Gastroesophageal sphincter (tissue), 3 donors: ENCODE results near the gene PRF1.
"Not testable (repeated sequence)": the region's sequence is repeated elsewhere in the genome, so short reads cannot be mapped to it uniquely, and the experiment has no call there.

Experiments used
- EP300 ChIP-seq: sonication (generic); formaldehyde crosslinking; IDR thresholded peaks from one replicate; pipeline ENCODE4 v1.6.1; 2017; ENCODE audit warnings: antibody characterized with exemption, mild to moderate bottlenecking
- POLR2A ChIP-seq, 2 donors: fragments of 450-650 bp; IDR thresholded peaks; one replicate each; pipeline ENCODE4 v1.6.1; 2017; ENCODE audit warnings: antibody characterized with exemption in 2 of 2, mild to moderate bottlenecking in 2 of 2, moderate library complexity in 1 of 2
- POLR2AphosphoS5 ChIP-seq: sonication (generic); formaldehyde crosslinking; IDR thresholded peaks from one replicate; pipeline ENCODE4 v1.6.1; 2017; ENCODE audit warnings: antibody characterized with exemption
- TF ChIP-seq, protein P1 (sequence below), 4 experiments: fragments of 200-600 bp in 2 of 4; fragments of 450-650 bp in 2 of 4; sonication (generic) in 1 of 4; IDR thresholded peaks; one replicate each; pipeline ENCODE4 v1.5.1; 2017 to 2019; ENCODE audit warnings: antibody characterized with exemption in 4 of 4, mild to moderate bottlenecking in 2 of 4, moderate library complexity in 2 of 4

DNA sequence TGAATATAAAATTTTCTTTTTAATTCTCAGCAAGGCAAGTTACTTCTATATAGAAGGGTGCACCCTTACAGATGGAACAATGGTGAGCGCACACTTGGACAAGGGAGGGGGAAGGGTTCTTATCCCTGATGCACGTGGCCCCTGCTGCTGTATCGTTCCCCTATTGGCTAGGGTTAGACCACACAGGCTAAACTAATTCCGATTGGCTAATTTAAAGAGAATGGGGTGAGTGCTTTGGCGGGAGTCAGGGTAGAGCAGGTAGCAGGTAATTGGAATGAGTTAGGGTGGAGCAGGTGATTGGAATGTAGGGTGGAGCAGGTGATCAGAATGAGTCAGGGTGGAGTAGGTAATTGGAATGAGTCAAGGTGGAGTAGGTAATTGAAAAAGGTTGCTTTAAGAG lies 32.0 kb upstream of the PRF1 start:
- not testable (repeated sequence) for TF ChIP-seq EP300; POLR2A (IDR thresholded peaks at IDR 0.05); POLR2AphosphoS5
- TF ChIP-seq, protein P1, sequence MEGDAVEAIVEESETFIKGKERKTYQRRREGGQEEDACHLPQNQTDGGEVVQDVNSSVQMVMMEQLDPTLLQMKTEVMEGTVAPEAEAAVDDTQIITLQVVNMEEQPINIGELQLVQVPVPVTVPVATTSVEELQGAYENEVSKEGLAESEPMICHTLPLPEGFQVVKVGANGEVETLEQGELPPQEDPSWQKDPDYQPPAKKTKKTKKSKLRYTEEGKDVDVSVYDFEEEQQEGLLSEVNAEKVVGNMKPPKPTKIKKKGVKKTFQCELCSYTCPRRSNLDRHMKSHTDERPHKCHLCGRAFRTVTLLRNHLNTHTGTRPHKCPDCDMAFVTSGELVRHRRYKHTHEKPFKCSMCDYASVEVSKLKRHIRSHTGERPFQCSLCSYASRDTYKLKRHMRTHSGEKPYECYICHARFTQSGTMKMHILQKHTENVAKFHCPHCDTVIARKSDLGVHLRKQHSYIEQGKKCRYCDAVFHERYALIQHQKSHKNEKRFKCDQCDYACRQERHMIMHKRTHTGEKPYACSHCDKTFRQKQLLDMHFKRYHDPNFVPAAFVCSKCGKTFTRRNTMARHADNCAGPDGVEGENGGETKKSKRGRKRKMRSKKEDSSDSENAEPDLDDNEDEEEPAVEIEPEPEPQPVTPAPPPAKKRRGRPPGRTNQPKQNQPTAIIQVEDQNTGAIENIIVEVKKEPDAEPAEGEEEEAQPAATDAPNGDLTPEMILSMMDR (IDR thresholded peaks at IDR 0.05) = not testable (repeated sequence)
